GM21515 (cell line): ENCODE data around the gene TIMM10.

Source experiments
- ATAC-seq: cut with Tn5 transposase; IDR thresholded peaks from one replicate; pipeline ENCODE4 v1.9.1; 2021; ENCODE audit not compliant: unreplicated experiment

Gene TIMM10

GRCh38 chr11:57485217-57485990 lies 45.1 kb downstream of the TIMM10 start:
- ATAC-seq: no peak

DNA sequence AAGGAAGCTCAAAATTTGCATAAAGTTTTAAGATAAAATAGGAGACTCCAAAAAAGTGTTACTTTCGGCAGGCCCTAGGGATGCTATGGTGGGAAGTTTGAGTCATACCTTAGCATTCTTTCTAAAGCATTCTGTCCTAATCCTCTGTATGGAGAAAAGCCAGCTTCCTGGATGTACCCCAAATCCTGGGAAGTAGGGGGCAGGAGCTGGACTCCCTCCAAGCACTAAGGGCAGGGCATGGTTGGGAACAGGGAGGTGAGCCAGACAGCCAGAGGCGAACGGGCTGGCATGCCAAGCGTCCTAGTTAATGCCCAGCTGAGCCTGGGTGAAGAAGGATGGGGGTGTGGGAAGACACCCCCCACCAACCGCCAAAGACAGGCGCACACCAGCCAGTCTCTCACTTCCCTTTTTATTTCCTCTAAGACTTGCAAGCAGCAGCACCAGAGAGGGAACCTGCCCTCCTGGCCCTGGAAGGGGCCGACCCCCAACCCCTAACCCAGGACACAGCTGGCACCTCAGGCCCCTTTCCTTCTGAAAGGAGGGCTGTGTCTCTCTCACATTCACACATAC lies 46.3 kb downstream of the TIMM10 start:
- ATAC-seq: peak; percentile 61

DNA sequence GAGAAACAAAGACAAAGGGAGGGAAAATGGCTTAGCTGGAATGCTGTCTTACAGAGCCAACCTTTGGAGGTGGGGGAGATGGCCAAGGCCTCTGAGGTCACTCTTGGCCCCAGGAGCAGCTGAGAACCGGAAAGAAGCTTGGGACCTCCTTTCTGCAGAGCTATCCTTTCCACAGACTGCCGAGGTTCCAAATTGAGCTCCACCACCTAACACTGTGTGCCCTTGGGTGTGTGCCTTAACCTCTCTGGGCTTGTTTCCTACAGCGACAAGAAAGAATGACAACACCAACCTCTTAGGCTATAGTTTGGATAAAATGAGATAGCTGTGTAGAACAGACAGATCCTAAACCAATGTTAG lies 47.0 kb downstream of the TIMM10 start:
- ATAC-seq: no peak

DNA sequence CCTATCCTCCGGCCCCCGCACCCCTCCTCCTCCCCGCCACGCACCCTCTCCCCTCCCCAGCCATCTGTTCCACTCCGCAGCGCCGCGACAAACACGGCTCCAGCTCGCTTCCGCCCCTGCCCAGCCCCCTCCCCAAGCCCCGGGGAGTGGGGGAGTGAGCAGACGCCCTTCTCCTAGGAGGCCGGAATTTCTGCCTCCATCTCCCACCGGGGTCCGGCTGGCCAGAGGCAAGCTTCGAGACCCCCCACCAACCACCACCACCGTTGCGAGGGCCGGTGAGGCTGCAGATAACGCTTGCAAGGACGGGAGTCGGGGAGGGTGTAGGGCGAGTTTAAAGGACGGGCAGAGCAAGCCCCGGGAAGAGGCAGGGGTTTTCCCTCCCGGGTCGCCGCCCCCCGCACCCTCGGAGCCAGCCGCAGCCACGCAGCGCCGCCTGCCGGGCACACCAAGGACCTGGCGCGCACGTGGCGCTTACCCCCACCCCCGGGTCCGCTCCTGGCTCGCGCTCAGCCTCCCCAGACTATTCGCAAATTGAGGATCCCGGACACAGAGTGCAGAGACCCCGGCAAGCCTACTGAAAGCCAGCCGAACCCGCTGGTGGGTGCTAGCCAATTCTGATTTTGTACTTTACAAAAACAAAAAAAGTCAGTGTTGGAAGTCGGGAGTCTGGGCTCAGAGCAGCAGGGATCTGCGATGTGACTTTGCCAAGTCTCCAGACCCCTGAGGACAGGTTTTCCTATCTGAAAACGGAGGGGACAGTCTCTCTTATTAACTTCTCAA lies 47.6 kb downstream of the TIMM10 start:
- ATAC-seq: no peak

GRCh38 chr11:57481915-57482781 lies 48.4 kb downstream of the TIMM10 start:
- no peak for ATAC-seq

GRCh38 chr11:57481315-57481714 lies 49.2 kb downstream of the TIMM10 start:
- ATAC-seq: no peak

GRCh38 chr11:57480409-57481137 lies 50.0 kb downstream of the TIMM10 start:
- no peak for ATAC-seq

DNA sequence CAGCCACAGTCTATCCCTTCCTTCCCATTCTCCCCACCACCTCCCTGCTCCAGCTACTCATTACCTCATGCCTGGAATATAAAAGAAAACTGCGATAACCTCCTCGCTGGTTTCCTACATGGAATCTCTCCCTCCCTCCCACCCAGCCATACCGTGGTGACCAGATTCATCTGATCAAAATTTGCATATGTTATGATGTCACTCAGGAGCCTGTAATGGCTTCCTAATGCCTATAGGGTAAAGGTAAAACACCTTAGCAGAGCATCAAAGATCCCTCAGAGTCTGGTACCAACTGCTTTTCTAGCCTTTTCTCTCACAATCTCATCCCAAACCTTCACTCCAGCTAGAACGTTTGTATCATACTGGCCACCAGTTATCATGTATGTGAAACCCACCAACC lies 50.6 kb downstream of the TIMM10 start:
- ATAC-seq: no peak

DNA sequence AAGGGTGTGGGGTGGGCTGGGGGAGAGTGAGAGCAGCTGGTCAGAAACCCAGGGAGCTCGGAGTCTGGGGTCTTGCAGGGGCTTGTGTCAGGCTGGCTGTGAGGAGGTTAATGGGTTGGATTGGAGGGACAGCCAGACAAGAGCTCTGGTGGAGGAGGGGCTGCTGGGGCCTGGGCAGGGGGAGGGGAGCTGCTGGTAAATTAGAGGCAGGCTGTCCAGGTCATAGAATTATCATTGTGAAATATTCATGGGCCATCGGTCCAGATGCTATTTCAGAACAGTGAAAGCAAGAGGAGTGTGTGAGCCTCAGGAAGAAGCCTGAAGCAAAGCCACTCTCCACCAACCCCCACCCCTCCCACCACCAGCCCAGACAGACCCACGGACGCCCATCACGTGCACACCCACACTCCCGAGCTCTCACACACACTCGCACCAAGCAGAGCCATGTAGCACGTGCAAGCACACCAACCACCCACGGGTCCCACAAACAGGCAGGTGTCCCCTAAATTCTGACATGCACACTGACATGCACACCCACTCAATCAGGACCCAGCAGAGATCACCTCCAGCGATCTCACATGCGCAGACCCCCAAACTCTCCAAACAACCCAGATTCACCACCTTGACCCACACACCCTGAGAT lies 51.4 kb downstream of the TIMM10 start:
- ATAC-seq: no peak
